NCI-H1092 (cell line): ENCODE data around the gene PRKN.
A peak's percentile ranks its signal among the peaks of the same experiment; 100 is the strongest.
"Not testable (repeated sequence)": the region's sequence is repeated elsewhere in the genome, so short reads cannot be mapped to it uniquely, and the experiment has no call there.

ENCODE experiments used
- DNase-seq: peaks from one replicate; lab custom pipeline; 2025; lab: John Stamatoyannopoulos, UW

The PRKN gene

GRCh38 chr6:161543684-161544309, 1183.8 kb downstream of the PRKN start:
- no peak for DNase-seq

- DNase-seq, result no peak
These were observed 1185.1 kb downstream of the PRKN start for GRCh38 chr6:161542346-161542980.

- no peak for DNase-seq
These were observed 1187.0 kb downstream of the PRKN start for GRCh38 chr6:161540532-161540931.

GRCh38 chr6:161536224-161536630, 1191.3 kb downstream of the PRKN start:
- peak; percentile 22 for DNase-seq

GRCh38 chr6:161534264-161534873, 1193.2 kb downstream of the PRKN start:
- no peak for DNase-seq

GRCh38 chr6:161533266-161533665, 1194.3 kb downstream of the PRKN start:
- DNase-seq, result no peak

- DNase-seq, result no peak
These were observed 1195.0 kb downstream of the PRKN start for GRCh38 chr6:161532536-161532935.

GRCh38 chr6:161526794-161527193, 1200.8 kb downstream of the PRKN start:
- DNase-seq, result no peak

- no peak for DNase-seq
These were observed 1204.2 kb downstream of the PRKN start for GRCh38 chr6:161523362-161523761.

GRCh38 chr6:161522276-161522675, 1205.3 kb downstream of the PRKN start:
- no peak for DNase-seq

- DNase-seq, result no peak
These were observed 1216.0 kb downstream of the PRKN start for GRCh38 chr6:161511447-161512095.

- no peak for DNase-seq
These were observed 1219.2 kb downstream of the PRKN start for GRCh38 chr6:161508341-161508740.

GRCh38 chr6:161507375-161507774, 1220.2 kb downstream of the PRKN start:
- DNase-seq, result no peak

GRCh38 chr6:161503570-161503969, 1224.0 kb downstream of the PRKN start:
- DNase-seq, result no peak

- DNase-seq, result no peak
These were observed 1228.7 kb downstream of the PRKN start for GRCh38 chr6:161498881-161499280.

GRCh38 chr6:161498359-161498758, 1229.2 kb downstream of the PRKN start:
- DNase-seq, result peak; percentile 53

- DNase-seq, result no peak
These were observed 1230.6 kb downstream of the PRKN start for GRCh38 chr6:161496941-161497340.

- not testable (repeated sequence) for DNase-seq
These were observed 1231.3 kb downstream of the PRKN start for GRCh38 chr6:161496271-161496670.

GRCh38 chr6:161494566-161494965, 1233.0 kb downstream of the PRKN start:
- DNase-seq, result no peak

- DNase-seq, result no peak
These were observed 1233.9 kb downstream of the PRKN start for GRCh38 chr6:161493576-161494118.

- DNase-seq, result no peak
These were observed 1237.8 kb downstream of the PRKN start for GRCh38 chr6:161489626-161490306.

- DNase-seq, result no peak
These were observed 1239.9 kb downstream of the PRKN start for GRCh38 chr6:161487694-161488093.
